BE2C (cell line): ENCODE results near the gene PLXNC1.

Experiments used
- DNase-seq: peaks from one replicate; pipeline ENCODE4 v3.0.0-alpha.2; 2020
- H3K27me3 ChIP-seq: fragments of 250-450 bp; sonication (Bioruptor Pico); 2 replicates; pipeline ENCODE4 v1.5.1; 2020; ENCODE audit warnings: mild to moderate bottlenecking
- H3K36me3 ChIP-seq: fragments of 250-450 bp; sonication (Bioruptor Pico); 2 replicates; pipeline ENCODE4 v1.5.1; 2020; ENCODE audit warnings: mild to moderate bottlenecking
- H3K4me1 ChIP-seq: fragments of 250-450 bp; sonication (Bioruptor Pico); 2 replicates; pipeline ENCODE4 v1.5.1; 2020
- H3K4me3 ChIP-seq: 2 replicates; pipeline ENCODE4 v1.5.1; 2011; ENCODE audit warnings: low read depth, low read length
- H3K9me3 ChIP-seq: fragments of 250-450 bp; sonication (Bioruptor Pico); 2 replicates; pipeline ENCODE4 v1.5.1; 2020
- CTCF ChIP-seq: IDR thresholded peaks from 2 replicates; pipeline ENCODE4 v1.5.1; 2012; ENCODE audit warnings: mild to moderate bottlenecking, low read depth, low read length

PLXNC1 gene

GRCh38 chr12:94175763-94176668 lies 27.6 kb downstream of the PLXNC1 start:
- TF ChIP-seq CTCF, result no peak
- no peaks in the 10 kb centered on the region for H3K4me1 ChIP-seq
- no peak overlapping the region for H3K4me3 ChIP-seq
- H3K9me3 ChIP-seq, result no peaks in the 10 kb centered on the region
- H3K36me3 ChIP-seq, result no peaks in the 10 kb centered on the region
- H3K27me3 ChIP-seq, result peaks cover 12% of the 10 kb centered on the region; the same call in 1 of the 2 replicates
- DNase-seq, result no peak

GRCh38 chr12:94178054-94178453 lies 29.7 kb downstream of the PLXNC1 start:
- peaks cover 12% of the 10 kb centered on the region for H3K27me3 ChIP-seq
- H3K4me1 ChIP-seq, result no peaks in the 10 kb centered on the region
- no peak for DNase-seq
- no peaks in the 10 kb centered on the region for H3K9me3 ChIP-seq
- no peak for TF ChIP-seq CTCF
- no peaks in the 10 kb centered on the region for H3K36me3 ChIP-seq
- H3K4me3 ChIP-seq, result no peak overlapping the region

- TF ChIP-seq CTCF, result no peak
- H3K4me3 ChIP-seq, result no peak overlapping the region
- H3K36me3 ChIP-seq, result no peaks in the 10 kb centered on the region
- no peak for DNase-seq
- no peaks in the 10 kb centered on the region for H3K9me3 ChIP-seq
- H3K27me3 ChIP-seq, result peaks cover 12% of the 10 kb centered on the region
- no peaks in the 10 kb centered on the region for H3K4me1 ChIP-seq
Measured at GRCh38 chr12:94178882-94179281, 30.5 kb downstream of the PLXNC1 start.

GRCh38 chr12:94179723-94180122 lies 31.3 kb downstream of the PLXNC1 start:
- Histone ChIP-seq H3K36me3 (no peaks in the 10 kb centered on the region), H3K9me3 (no peaks in the 10 kb centered on the region), H3K4me1 (no peaks in the 10 kb centered on the region), H3K27me3 (peaks cover 12% of the 10 kb centered on the region), H3K4me3 (no peak overlapping the region)
- no peak for DNase-seq
- TF ChIP-seq CTCF, result no peak

- H3K36me3 ChIP-seq, result no peaks in the 10 kb centered on the region
- DNase-seq, result no peak
- no peaks in the 10 kb centered on the region for H3K4me1 ChIP-seq
- peaks cover 8% of the 10 kb centered on the region for H3K27me3 ChIP-seq
- no peak overlapping the region for H3K4me3 ChIP-seq
- H3K9me3 ChIP-seq, result no peaks in the 10 kb centered on the region
- TF ChIP-seq CTCF, result no peak
Measured at GRCh38 chr12:94180558-94181296, 32.4 kb downstream of the PLXNC1 start.
